Endodermal cell (in vitro differentiated cells): ENCODE data around the gene IPMK. TPM values are rescaled to one million over a fixed set of nuclear protein-coding genes. Genes with fewer than 3 reads are reported as not detected.

Source experiments
- DNase-seq: peaks from one replicate; pipeline ENCODE4 v3.0.0-alpha.2; 2017
- H3K27ac ChIP-seq: 2 replicates; pipeline ENCODE4 v1.5.1; 2013; ENCODE audit warnings: mild to moderate bottlenecking, low read depth, low read length, moderate library complexity
- H3K27me3 ChIP-seq: 2 replicates; pipeline ENCODE4 v1.6.1; 2013; ENCODE audit warnings: mild to moderate bottlenecking, low read length, moderate library complexity; ENCODE audit not compliant: insufficient read depth, control insufficient read depth, poor library complexity, severe bottlenecking
- H3K36me3 ChIP-seq: 2 replicates; pipeline ENCODE4 v1.7.0; 2013; ENCODE audit warnings: mild to moderate bottlenecking, low read length, moderate library complexity; ENCODE audit not compliant: control insufficient read depth, insufficient read depth
- H3K4me1 ChIP-seq: one replicate; pipeline ENCODE4 v1.7.0; 2013; ENCODE audit warnings: low read length; ENCODE audit not compliant: control insufficient read depth, insufficient read depth
- H3K4me3 ChIP-seq: 2 replicates; pipeline ENCODE4 v1.5.1; 2013; ENCODE audit warnings: mild to moderate bottlenecking, low read length, moderate library complexity
- H3K9ac ChIP-seq: 2 replicates; pipeline ENCODE4 v1.6.1; 2013; ENCODE audit warnings: mild to moderate bottlenecking, low read length, moderate library complexity; ENCODE audit not compliant: poor library complexity, severe bottlenecking; ENCODE audit errors: extremely low read depth
- H3K9me3 ChIP-seq: 2 replicates; pipeline ENCODE4 v1.6.1; 2013; ENCODE audit warnings: mild to moderate bottlenecking, low read length, moderate library complexity; ENCODE audit not compliant: control insufficient read depth
- H3K27ac Mint-ChIP-seq: 2 replicates; pipeline ENCODE4 v1.8.0; 2020; ENCODE audit warnings: mixed read lengths
- H3K27me3 Mint-ChIP-seq: 2 replicates; pipeline ENCODE4 v1.8.0; 2021; ENCODE audit warnings: mild to moderate bottlenecking, mixed read lengths; ENCODE audit not compliant: insufficient read depth
- H3K36me3 Mint-ChIP-seq: 2 replicates; pipeline ENCODE4 v1.8.0; 2020; ENCODE audit warnings: low read depth, mixed read lengths
- H3K4me1 Mint-ChIP-seq: 2 replicates; pipeline ENCODE4 v1.8.0; 2020; ENCODE audit warnings: mixed read lengths
- H3K4me3 Mint-ChIP-seq: 2 replicates; pipeline ENCODE4 v1.8.0; 2020; ENCODE audit warnings: mild to moderate bottlenecking, moderate library complexity, mixed read lengths
- H3K9me3 Mint-ChIP-seq: 2 replicates; pipeline ENCODE4 v1.8.0; 2020; ENCODE audit warnings: mild to moderate bottlenecking, mixed read lengths
- CTCF ChIP-seq: fragments of 200-600 bp; sonication (generic); conservative IDR thresholded peaks from 2 replicates; pipeline ENCODE4 v1.5.0; 2021; ENCODE audit warnings: antibody characterized with exemption, mild to moderate bottlenecking
- whole genome bisulfite sequencing, 2 experiments: methylation state at CpG; one replicate each; pipeline versions ENCODE4 v1.1.5 to v1.1.7; 2013; ENCODE audit warnings: missing lambda C conversion rate in 2 of 2, mixed read lengths in 1 of 2; ENCODE audit not compliant: insufficient coverage in 1 of 2, insufficient read length in 1 of 2; 5-methylcytosine and 5-hydroxymethylcytosine counted together
- long read RNA-seq, 4 experiments: library from polyadenylated mRNA in 2 of 4; library from RNA in 1 of 4; library from capped mRNA in 1 of 4; stranded (forward) in 3 of 4; unstranded in 1 of 4; transcript quantifications; one replicate each; pipeline ENCODE4 v2.0.0, GENCODE V29; 2020 to 2021; ENCODE audit warnings: inconsistent platforms in 1 of 4
- polyA plus RNA-seq, 2 experiments: library from polyadenylated mRNA; stranded (reverse); fragments of 50-300 nt; gene quantifications; one replicate each; pipeline ENCODE4 v1.2.3, GENCODE V29; 2013
- total RNA-seq, 2 donors: library from RNA; stranded (reverse); fragmentation: NEBNext Ultra II Directional in 1 of 2; extraction: Animal tissue kit (Norgen Biotek cat#: 25700) in 1 of 2; gene quantifications; 2 replicates in 1 of 2; 3 replicates in 1 of 2; pipeline ENCODE4 v1.2.1, GENCODE V29; 2021

The IPMK gene
- total RNA-seq, result 1 to 10 TPM; 9.3 to 9.4 TPM
- polyA plus RNA-seq (2013, experiment 1 of 2), result 7.4 TPM
- 8.4 TPM for polyA plus RNA-seq (2013, experiment 2 of 2)
- long read RNA-seq, experiment 1, full-length matches to known transcripts, result 1 of 7 reads
- long read RNA-seq, experiment 1, partial matches to known transcripts, result 2 of 7 reads
- long read RNA-seq, experiment 1, other reads (novel, unspliced or antisense), result 4 of 7 reads
- long read RNA-seq, experiment 2, full-length matches to known transcripts, result 19 of 30 reads
- long read RNA-seq, experiment 2, partial matches to known transcripts, result 1 of 30 reads
- long read RNA-seq, experiment 2, other reads (novel, unspliced or antisense), result 10 of 30 reads
- long read RNA-seq, experiment 3, full-length matches to known transcripts, result 15 of 17 reads
- long read RNA-seq, experiment 3, partial matches to known transcripts, result 1 of 17 reads
- long read RNA-seq, experiment 3, other reads (novel, unspliced or antisense), result 1 of 17 reads
- long read RNA-seq, experiment 4, partial matches to known transcripts, result 0 of 5 reads
- long read RNA-seq, experiment 4, other reads (novel, unspliced or antisense), result 5 of 5 reads

- H3K9me3 ChIP-seq, result no peaks in the 10 kb centered on the region
- WGBS, 2 experiments, result 0% methylated on average over 76 of the region's 76 CpGs; no CpG with 5 or more reads in 1 of the 2 experiments
- H3K27ac Mint-ChIP-seq, result peak within 1 kb of the TSS; percentile 98
Observed at GRCh38 chr10:58267713-58268453, at the start of gene IPMK. IPMK (minus strand) TSS chr10:58267894; CDS start chr10:58267611, 283 bp downstream.

GRCh38 chr10:58316874-58317273, 49.2 kb upstream of the IPMK start:
- Mint-ChIP-seq H3K27me3 (peaks cover 4% of the 10 kb centered on the region), H3K27ac (no peak overlapping the region), H3K4me1 (no peaks in the 10 kb centered on the region), H3K4me3 (no peak overlapping the region), H3K9me3 (no peaks in the 10 kb centered on the region), H3K36me3 (no peaks in the 10 kb centered on the region)
- no peak overlapping the region for H3K9ac ChIP-seq
- H3K4me3 ChIP-seq, result no peak overlapping the region
- H3K27ac ChIP-seq, result no peak overlapping the region
- no peak for TF ChIP-seq CTCF
- no peaks in the 10 kb centered on the region for H3K9me3 ChIP-seq
- H3K27me3 ChIP-seq, result no peaks in the 10 kb centered on the region
- DNase-seq, result no peak
- H3K36me3 ChIP-seq, result no peaks in the 10 kb centered on the region
- H3K4me1 ChIP-seq, result no peaks in the 10 kb centered on the region

More at GRCh38 chr10:58267713-58268453, at the start of gene IPMK:
- DNase-seq, result peak; percentile 96
- Histone ChIP-seq H3K27ac (peak within 1 kb of the TSS; percentile 21), H3K36me3 (no peaks in the 10 kb centered on the region), H3K9ac (peak within 1 kb of the TSS; percentile 50), H3K27me3 (no peaks in the 10 kb centered on the region), H3K4me1 (peaks cover 4% of the 10 kb centered on the region), H3K4me3 (peak within 1 kb of the TSS; percentile 86)
- no peak for TF ChIP-seq CTCF
- peaks cover 7% of the 10 kb centered on the region for H3K36me3 Mint-ChIP-seq
- no peaks in the 10 kb centered on the region for H3K27me3 Mint-ChIP-seq
- H3K9me3 Mint-ChIP-seq, result no peaks in the 10 kb centered on the region
- H3K4me1 Mint-ChIP-seq, result peaks cover 22% of the 10 kb centered on the region
- peak within 1 kb of the TSS; percentile 89 for H3K4me3 Mint-ChIP-seq

- no peak for DNase-seq
- Mint-ChIP-seq H3K4me3 (no peak overlapping the region), H3K27me3 (peaks cover 4% of the 10 kb centered on the region), H3K4me1 (peaks cover 2% of the 10 kb centered on the region), H3K27ac (no peak overlapping the region), H3K36me3 (no peaks in the 10 kb centered on the region), H3K9me3 (no peaks in the 10 kb centered on the region)
- Histone ChIP-seq H3K9me3 (no peaks in the 10 kb centered on the region), H3K4me3 (no peak overlapping the region), H3K27me3 (no peaks in the 10 kb centered on the region), H3K4me1 (no peaks in the 10 kb centered on the region), H3K36me3 (no peaks in the 10 kb centered on the region), H3K9ac (no peak overlapping the region), H3K27ac (no peak overlapping the region)
- TF ChIP-seq CTCF, result no peak
Observed at GRCh38 chr10:58311026-58311425, 43.3 kb upstream of the IPMK start.
